ENCODE results near the gene BLM.
A peak's percentile ranks its signal among the peaks of the same experiment; 100 is the strongest.

- peak; percentile 3 for TF ChIP-seq CTCF (IDR thresholded peaks at IDR 0.05; ENCODE audit: low read depth, low read length)
- no peak for TF ChIP-seq POLR2A (IDR thresholded peaks at IDR 0.05; ENCODE audit: extremely low read depth, insufficient read length)
Measured at GRCh38 chr15:90691369-90691768, 25.8 kb upstream of the BLM start.

Measured in NB4 (cell line).